Activated T-helper 17 cell treated with anti-CD3 and anti-CD28 coated beads, Interleukin-2, amount 50 U/mL, for 72 hours (primary cell): ENCODE results near the gene NRP1. TPM values are rescaled to one million over a fixed set of nuclear protein-coding genes. Genes with fewer than 3 reads are reported as not detected.

Experiments used
- ATAC-seq: fragments of 150-1000 bp; cut with Tn5 transposase; replicated peaks from 2 replicates; pipeline ENCODE4 v1.10.0; 2021; ENCODE audit warnings: mild to moderate bottlenecking, moderate library complexity
- H3K27ac Mint-ChIP-seq: one replicate; pipeline ENCODE4 v1.8.0; 2022; ENCODE audit warnings: mixed read lengths
- H3K27me3 Mint-ChIP-seq: one replicate; pipeline ENCODE4 v1.8.0; 2022; ENCODE audit warnings: mixed read lengths
- H3K36me3 Mint-ChIP-seq: one replicate; pipeline ENCODE4 v1.8.0; 2022; ENCODE audit warnings: low read depth, mild to moderate bottlenecking, mixed read lengths
- H3K4me1 Mint-ChIP-seq: one replicate; pipeline ENCODE4 v1.8.0; 2022; ENCODE audit warnings: mixed read lengths
- H3K4me3 Mint-ChIP-seq: one replicate; pipeline ENCODE4 v1.8.0; 2022; ENCODE audit warnings: mild to moderate bottlenecking, mixed read lengths
- H3K9me3 Mint-ChIP-seq: one replicate; pipeline ENCODE4 v1.8.0; 2022; ENCODE audit warnings: mixed read lengths
- total RNA-seq, 2 donors: library from RNA; stranded (reverse); gene quantifications; one replicate each; pipeline ENCODE4 v1.2.3, GENCODE V29; 2022

The NRP1 gene
- total RNA-seq, 2 donors from 2014 or later = 0.90 to 1.2 TPM

- Mint-ChIP-seq H3K27ac (no peak overlapping the region), H3K4me1 (no peaks in the 10 kb centered on the region), H3K36me3 (no peaks in the 10 kb centered on the region), H3K27me3 (peaks cover 3% of the 10 kb centered on the region), H3K9me3 (no peaks in the 10 kb centered on the region), H3K4me3 (no peak overlapping the region)
- ATAC-seq = no peak
Measured at GRCh38 chr10:33161550-33162247, 172.8 kb downstream of the NRP1 start.

- Mint-ChIP-seq H3K4me3 (no peak overlapping the region), H3K4me1 (peaks cover 9% of the 10 kb centered on the region), H3K27me3 (no peaks in the 10 kb centered on the region), H3K36me3 (no peaks in the 10 kb centered on the region), H3K27ac (no peak overlapping the region), H3K9me3 (no peaks in the 10 kb centered on the region)
- no peak for ATAC-seq
Measured at GRCh38 chr10:33160151-33160550, 174.3 kb downstream of the NRP1 start.

- peaks cover 27% of the 10 kb centered on the region for H3K4me1 Mint-ChIP-seq
- H3K9me3 Mint-ChIP-seq = no peaks in the 10 kb centered on the region
- no peaks in the 10 kb centered on the region for H3K27me3 Mint-ChIP-seq
- no peak overlapping the region for H3K4me3 Mint-ChIP-seq
- H3K36me3 Mint-ChIP-seq = no peaks in the 10 kb centered on the region
- H3K27ac Mint-ChIP-seq = no peak overlapping the region
- ATAC-seq = no peak
Measured at GRCh38 chr10:33157103-33157502, 177.4 kb downstream of the NRP1 start.

- peak overlapping the region; percentile 26 for H3K4me3 Mint-ChIP-seq
- H3K27ac Mint-ChIP-seq = peak overlapping the region; percentile 49
- H3K9me3 Mint-ChIP-seq = no peaks in the 10 kb centered on the region
- peak; percentile 58 for ATAC-seq
- H3K27me3 Mint-ChIP-seq = no peaks in the 10 kb centered on the region
- no peaks in the 10 kb centered on the region for H3K36me3 Mint-ChIP-seq
- H3K4me1 Mint-ChIP-seq = peaks cover 35% of the 10 kb centered on the region
Measured at GRCh38 chr10:33155720-33156638, 178.5 kb downstream of the NRP1 start.

GRCh38 chr10:33154590-33154989 lies 179.9 kb downstream of the NRP1 start:
- no peak for ATAC-seq
- Mint-ChIP-seq H3K4me3 (peak overlapping the region; percentile 67), H3K27ac (no peak overlapping the region), H3K36me3 (no peaks in the 10 kb centered on the region), H3K4me1 (peaks cover 45% of the 10 kb centered on the region), H3K9me3 (no peaks in the 10 kb centered on the region), H3K27me3 (no peaks in the 10 kb centered on the region)

GRCh38 chr10:33153968-33154327 lies 180.5 kb downstream of the NRP1 start:
- Mint-ChIP-seq H3K9me3 (no peaks in the 10 kb centered on the region), H3K36me3 (no peaks in the 10 kb centered on the region), H3K4me3 (peak overlapping the region; percentile 67), H3K27ac (peak overlapping the region; percentile 82), H3K27me3 (no peaks in the 10 kb centered on the region), H3K4me1 (peaks cover 45% of the 10 kb centered on the region)
- peak; percentile 70 for ATAC-seq

GRCh38 chr10:33153251-33153967 lies 181.1 kb downstream of the NRP1 start:
- Mint-ChIP-seq H3K36me3 (no peaks in the 10 kb centered on the region), H3K27me3 (no peaks in the 10 kb centered on the region), H3K4me1 (peaks cover 45% of the 10 kb centered on the region), H3K9me3 (peaks cover 4% of the 10 kb centered on the region), H3K27ac (peak overlapping the region; percentile 82), H3K4me3 (peak overlapping the region; percentile 67)
- ATAC-seq = peak; percentile 92

- H3K27me3 Mint-ChIP-seq = no peaks in the 10 kb centered on the region
- H3K4me3 Mint-ChIP-seq = peak overlapping the region; percentile 67
- no peak for ATAC-seq
- peaks cover 49% of the 10 kb centered on the region for H3K4me1 Mint-ChIP-seq
- H3K36me3 Mint-ChIP-seq = no peaks in the 10 kb centered on the region
- peak overlapping the region; percentile 82 for H3K27ac Mint-ChIP-seq
- H3K9me3 Mint-ChIP-seq = peaks cover 8% of the 10 kb centered on the region
Measured at GRCh38 chr10:33152750-33153149, 181.7 kb downstream of the NRP1 start.

GRCh38 chr10:33152146-33152545 lies 182.3 kb downstream of the NRP1 start:
- ATAC-seq = no peak
- Mint-ChIP-seq H3K4me1 (peaks cover 49% of the 10 kb centered on the region), H3K9me3 (peaks cover 8% of the 10 kb centered on the region), H3K4me3 (peak overlapping the region; percentile 67), H3K27ac (no peak overlapping the region), H3K27me3 (no peaks in the 10 kb centered on the region), H3K36me3 (no peaks in the 10 kb centered on the region)

GRCh38 chr10:33151344-33151864 lies 183.1 kb downstream of the NRP1 start:
- Mint-ChIP-seq H3K27ac (peak overlapping the region; percentile 74), H3K4me1 (peaks cover 51% of the 10 kb centered on the region), H3K4me3 (peak overlapping the region; percentile 29), H3K9me3 (peaks cover 8% of the 10 kb centered on the region), H3K27me3 (no peaks in the 10 kb centered on the region), H3K36me3 (no peaks in the 10 kb centered on the region)
- ATAC-seq = no peak

- Mint-ChIP-seq H3K4me1 (peaks cover 51% of the 10 kb centered on the region), H3K4me3 (peak overlapping the region; percentile 29), H3K9me3 (peaks cover 8% of the 10 kb centered on the region), H3K27me3 (no peaks in the 10 kb centered on the region), H3K27ac (peak overlapping the region; percentile 74), H3K36me3 (no peaks in the 10 kb centered on the region)
- ATAC-seq = no peak
Measured at GRCh38 chr10:33150889-33151288, 183.6 kb downstream of the NRP1 start.

- no peak for ATAC-seq
- H3K27ac Mint-ChIP-seq = peak overlapping the region; percentile 74
- no peaks in the 10 kb centered on the region for H3K27me3 Mint-ChIP-seq
- no peaks in the 10 kb centered on the region for H3K36me3 Mint-ChIP-seq
- H3K4me3 Mint-ChIP-seq = peak overlapping the region; percentile 29
- peaks cover 53% of the 10 kb centered on the region for H3K4me1 Mint-ChIP-seq
- peaks cover 8% of the 10 kb centered on the region for H3K9me3 Mint-ChIP-seq
Measured at GRCh38 chr10:33150146-33150545, 184.3 kb downstream of the NRP1 start.

GRCh38 chr10:33147013-33147310 lies 187.5 kb downstream of the NRP1 start:
- Mint-ChIP-seq H3K36me3 (no peaks in the 10 kb centered on the region), H3K27ac (no peak overlapping the region), H3K27me3 (no peaks in the 10 kb centered on the region), H3K4me1 (peaks cover 46% of the 10 kb centered on the region), H3K9me3 (peaks cover 8% of the 10 kb centered on the region), H3K4me3 (no peak overlapping the region)
- ATAC-seq = no peak

GRCh38 chr10:33146189-33147012 lies 188.1 kb downstream of the NRP1 start:
- no peaks in the 10 kb centered on the region for H3K27me3 Mint-ChIP-seq
- no peaks in the 10 kb centered on the region for H3K36me3 Mint-ChIP-seq
- H3K9me3 Mint-ChIP-seq = peaks cover 8% of the 10 kb centered on the region
- no peak for ATAC-seq
- peaks cover 42% of the 10 kb centered on the region for H3K4me1 Mint-ChIP-seq
- H3K27ac Mint-ChIP-seq = peak overlapping the region; percentile 13
- no peak overlapping the region for H3K4me3 Mint-ChIP-seq
